ENCODE results near the gene PARN.

GRCh38 chr16:14497245-14498082, 132.6 kb downstream of the PARN start:
- TF ChIP-seq CTCF (IDR thresholded peaks at IDR 0.05) (no peak), POLR2A (IDR thresholded peaks at IDR 0.05) (no peak)

Measured in body of pancreas (tissue), 4 donors.